Measurements from ENCODE around the gene RPS23.

DNA sequence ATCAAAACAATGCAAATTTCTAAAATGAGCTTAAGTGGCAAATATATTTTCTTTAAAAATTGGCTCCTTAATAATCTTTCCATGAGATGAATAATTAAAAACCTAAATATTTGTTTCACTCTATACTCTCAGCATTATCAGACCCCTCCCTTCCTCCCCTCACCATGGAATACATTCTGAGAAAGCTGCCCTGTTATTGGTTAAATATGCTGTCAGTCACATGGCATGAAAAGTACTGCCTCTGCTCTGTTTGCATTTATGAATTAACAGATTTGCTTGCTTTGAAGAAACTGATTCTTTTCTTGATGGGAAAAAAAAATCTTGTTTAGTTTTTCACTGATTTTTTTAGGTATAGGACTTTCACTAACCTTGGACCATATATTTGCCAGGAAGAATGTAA, 17.0 kb upstream of the RPS23 start:
- no peak for TF ChIP-seq POLR2A (IDR thresholded peaks at IDR 0.05; ENCODE audit: low read length)
- TF ChIP-seq GATA1 (IDR thresholded peaks at IDR 0.05; ENCODE audit: low read depth, low read length): no peak
